COLO668 (cell line): ENCODE results near the gene MLH1.

Source experiments
- DNase-seq: peaks from one replicate; lab custom pipeline; 2025; ENCODE audit not compliant: unreplicated experiment; lab: John Stamatoyannopoulos, UW

MLH1 gene

DNA sequence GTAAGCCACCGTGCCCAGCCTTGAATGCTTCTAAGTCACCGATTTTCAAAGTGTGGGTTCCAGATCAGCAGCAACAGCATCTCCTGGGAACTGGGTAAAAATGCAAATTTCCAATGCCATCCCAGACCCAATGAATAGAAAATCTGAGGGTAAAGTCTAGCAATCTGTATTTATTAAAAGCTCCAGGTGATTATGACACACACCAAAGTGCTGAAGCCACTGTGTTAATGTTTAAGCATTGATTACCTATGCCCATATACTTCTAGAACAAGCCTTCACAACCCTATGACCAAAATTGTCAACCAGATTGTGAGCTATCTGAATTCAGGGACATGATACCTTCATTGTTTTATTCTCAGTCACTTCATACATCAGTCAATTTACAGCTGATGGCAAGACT, 94.6 kb downstream of the MLH1 start:
- no peak for DNase-seq

DNA sequence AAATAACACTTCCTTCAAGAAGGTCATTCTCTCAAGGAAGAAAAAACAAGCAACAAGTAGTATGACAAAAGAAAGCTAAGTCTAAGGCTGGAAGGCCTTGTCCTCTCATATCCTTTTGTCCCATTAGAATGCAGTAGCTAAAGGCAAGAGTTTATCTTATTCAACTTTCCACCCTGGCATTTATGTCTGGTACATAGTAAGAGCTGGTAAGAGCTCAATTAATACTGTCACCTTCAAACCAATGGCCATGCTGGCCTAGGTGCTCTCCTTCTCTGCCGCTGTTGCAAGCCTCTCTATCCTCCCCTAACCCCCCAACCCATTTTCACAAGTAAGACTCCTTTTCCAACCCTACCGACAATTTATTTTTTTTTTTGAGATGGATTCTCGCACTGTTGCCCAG, 99.2 kb downstream of the MLH1 start:
- DNase-seq, result no peak

GRCh38 chr3:37093481-37093880, 100.2 kb downstream of the MLH1 start:
- DNase-seq, result no peak

DNA sequence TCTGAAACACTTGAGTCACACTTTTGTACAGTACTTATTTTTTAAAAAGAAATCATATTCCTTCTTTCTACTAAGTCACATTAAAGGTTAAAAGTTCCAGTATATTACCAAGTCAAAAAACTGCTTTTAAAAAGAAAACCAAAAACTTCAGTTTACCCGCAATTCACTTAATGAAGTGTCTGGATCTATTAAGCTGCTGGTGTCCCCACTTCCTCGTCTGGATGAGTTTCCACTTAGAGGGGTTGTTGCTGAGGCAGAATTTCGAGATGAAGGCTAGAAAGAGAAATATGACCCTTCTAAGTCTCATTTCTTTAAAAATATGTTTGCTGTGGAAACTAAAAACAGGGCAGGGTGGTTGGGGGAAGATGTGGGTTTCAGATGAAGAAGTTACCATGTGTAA, 101.3 kb downstream of the MLH1 start:
- no peak for DNase-seq

GRCh38 chr3:37096288-37096687, 103.0 kb downstream of the MLH1 start:
- no peak for DNase-seq

DNA sequence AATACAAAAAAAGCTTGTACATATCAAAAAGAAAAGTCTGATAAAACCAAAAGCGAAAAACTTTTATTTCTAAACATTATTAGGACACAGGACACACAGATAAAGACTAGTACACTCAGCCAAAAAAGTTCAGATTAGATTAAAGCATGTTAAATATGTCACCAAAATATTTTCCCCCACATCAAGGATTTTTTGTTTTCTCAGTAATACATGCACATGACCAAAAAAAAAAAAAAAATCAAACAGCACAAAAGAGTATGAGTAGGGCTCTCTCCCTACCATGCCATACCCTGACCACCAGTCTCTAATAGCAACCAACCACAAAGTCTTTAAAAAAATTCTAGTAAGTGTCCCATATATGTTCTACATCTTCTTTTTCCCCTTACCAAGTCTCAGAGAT, 103.7 kb downstream of the MLH1 start:
- no peak for DNase-seq

- DNase-seq, result no peak
Measured at GRCh38 chr3:37097776-37098175, 104.5 kb downstream of the MLH1 start.

GRCh38 chr3:37098884-37099283, 105.6 kb downstream of the MLH1 start:
- DNase-seq, result no peak

DNA sequence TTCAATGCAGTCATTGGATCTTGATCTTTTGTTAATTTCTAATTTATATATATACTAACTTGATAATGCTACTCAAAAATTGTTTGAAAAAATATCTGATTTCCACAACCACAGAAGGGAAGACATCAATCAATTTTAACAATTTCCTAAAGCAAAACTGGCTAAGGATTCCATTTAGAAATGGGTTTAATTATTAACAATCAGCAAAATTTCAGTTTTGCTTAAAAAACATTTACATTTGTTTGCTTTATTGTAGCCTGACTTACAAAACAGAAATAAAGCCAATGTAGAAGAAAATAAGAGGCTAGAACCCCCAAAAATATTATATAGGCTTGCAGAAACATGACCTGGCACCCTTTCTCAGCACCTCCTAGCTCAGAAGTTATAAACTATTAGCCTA, 106.2 kb downstream of the MLH1 start:
- DNase-seq, result no peak

DNA sequence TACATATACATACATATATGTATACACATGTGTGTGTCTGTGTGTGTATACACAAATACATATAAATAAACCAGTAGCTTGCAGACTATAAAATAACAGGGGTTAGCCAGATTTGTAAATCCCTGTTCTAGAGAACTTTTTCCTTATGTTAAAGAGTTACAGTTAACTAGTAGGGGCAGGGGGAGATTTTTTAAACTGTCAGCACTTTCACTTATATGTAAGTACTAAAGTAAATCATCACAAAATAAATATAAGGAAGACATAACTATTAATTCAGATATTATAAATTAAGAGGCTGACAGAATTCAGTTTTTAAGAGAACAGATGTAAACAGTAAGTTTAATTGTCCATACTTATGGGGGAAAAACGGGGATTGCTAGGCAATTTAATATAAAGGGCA, 107.1 kb downstream of the MLH1 start:
- DNase-seq, result no peak
